H1 (cell line): ENCODE results near the gene LYPD3. TPM values are rescaled to one million over a fixed set of nuclear protein-coding genes. Genes with fewer than 3 reads are reported as not detected.

Experiments used
- CTCF ChIA-PET: fragments of 300-600 bp; sonication (Branson Sonifier 250); formaldehyde crosslinking; loops from one replicate; lab custom pipeline; 2021; ENCODE audit not compliant: partially characterized antibody; lab: Charles Lee
- POLR2A ChIA-PET: fragments of 300-600 bp; sonication (Branson Sonifier 250); formaldehyde crosslinking; loops from one replicate; lab custom pipeline; 2021; ENCODE audit warnings: inconsistent platforms; ENCODE audit not compliant: partially characterized antibody; lab: Charles Lee
- DNase-seq, 2 experiments: peaks; one replicate each; pipeline versions ENCODE4 v3.0.0 to v3.0.0-alpha.2; 2010 to 2022; ENCODE audit warnings: low spot score in 2 of 2, low read depth in 1 of 2, mixed read lengths in 1 of 2
- FAIRE-seq: peaks from 2 replicates; lab custom pipeline; 2011; peaks lifted over from hg19 to GRCh38; lab: Jason Lieb, UNC
- H2AFZ ChIP-seq: 2 replicates; pipeline ENCODE4 v1.8.1; 2012; ENCODE audit warnings: low read length, inconsistent platforms
- H2AK5ac ChIP-seq: 2 replicates; pipeline ENCODE4 v1.6.1; 2013; ENCODE audit warnings: low read depth, low read length
- H2BK120ac ChIP-seq: replicated peaks from 2 replicates; pipeline ENCODE3; 2013; ENCODE audit warnings: low read depth, low read length, inconsistent platforms
- H2BK12ac ChIP-seq: 2 replicates; pipeline ENCODE4 v1.6.1; 2013; ENCODE audit warnings: low read depth, low read length
- H2BK15ac ChIP-seq: 2 replicates; pipeline ENCODE4 v1.6.1; 2013; ENCODE audit warnings: low read length
- H2BK20ac ChIP-seq: 2 replicates; pipeline ENCODE4 v1.6.1; 2013; ENCODE audit warnings: low read length
- H2BK5ac ChIP-seq: 2 replicates; pipeline ENCODE4 v1.6.1; 2013; ENCODE audit warnings: low read depth, low read length
- H3K14ac ChIP-seq: 2 replicates; pipeline ENCODE4 v1.6.1; 2013; ENCODE audit warnings: inconsistent platforms; ENCODE audit not compliant: insufficient read length
- H3K18ac ChIP-seq: 2 replicates; pipeline ENCODE4 v1.6.1; 2013; ENCODE audit warnings: low read length; ENCODE audit errors: extremely low read depth
- H3K23ac ChIP-seq: 2 replicates; pipeline ENCODE4 v1.6.1; 2013; ENCODE audit warnings: inconsistent platforms; ENCODE audit not compliant: insufficient read length
- H3K23me2 ChIP-seq: 2 replicates; pipeline ENCODE4 v1.6.1; 2013; ENCODE audit warnings: low read depth, low read length
- H3K27ac ChIP-seq: 2 replicates; pipeline ENCODE4 v1.6.1; 2011; ENCODE audit warnings: low read depth, low read length, inconsistent platforms
- H3K27me3 ChIP-seq, 4 experiments: replicated peaks in 1 of 4; 1 replicate in 1 of 4; 2 replicates in 3 of 4; pipeline versions ENCODE4 v1.6.1 to v1.8.1; 2011 to 2013; ENCODE audit warnings: low read length in 3 of 4, mild to moderate bottlenecking in 3 of 4, inconsistent platforms in 2 of 4, mixed read lengths in 2 of 4, moderate library complexity in 1 of 4; ENCODE audit not compliant: control insufficient read depth in 3 of 4, insufficient read depth in 3 of 4; ENCODE audit errors: extremely low read depth in 1 of 4
- H3K36me3 ChIP-seq, 4 experiments: 2 replicates each; pipeline versions ENCODE4 v1.6.1 to v1.8.1; 2011 to 2013; ENCODE audit warnings: mild to moderate bottlenecking in 4 of 4, low read length in 3 of 4, moderate library complexity in 2 of 4, control low read depth in 1 of 4, inconsistent platforms in 1 of 4; ENCODE audit not compliant: insufficient read depth in 4 of 4, control insufficient read depth in 2 of 4
- H3K4ac ChIP-seq: replicated peaks from 2 replicates; pipeline ENCODE3; 2013; ENCODE audit warnings: low read length, low read depth, mixed read lengths, inconsistent platforms; ENCODE audit not compliant: insufficient read length
- H3K4me1 ChIP-seq, 4 experiments: replicated peaks in 1 of 4; 1 replicate in 1 of 4; 2 replicates in 3 of 4; pipeline versions ENCODE4 v1.6.1 to v1.8.1; 2011 to 2013; ENCODE audit warnings: low read length in 3 of 4, inconsistent platforms in 2 of 4, mixed read lengths in 1 of 4; ENCODE audit not compliant: insufficient read depth in 4 of 4, control insufficient read depth in 3 of 4
- H3K4me2 ChIP-seq, 2 experiments: 2 replicates each; pipeline versions ENCODE4 v1.6.1 to v1.8.1; 2011 to 2013; ENCODE audit warnings: low read depth in 2 of 2, low read length in 2 of 2, control low read depth in 1 of 2, inconsistent platforms in 1 of 2, mild to moderate bottlenecking in 1 of 2; ENCODE audit not compliant: insufficient read depth in 1 of 2
- H3K4me3 ChIP-seq, 4 experiments: fragments of 200-600, 300-600 bp in 1 of 4; sonication (generic), shearing (Covaris generic), sonication (Bioruptor Twin) in 1 of 4; 2 replicates each; pipeline versions ENCODE4 v1.5.1 to v1.8.1; 2011 to 2016; ENCODE audit warnings: low read length in 4 of 4, low read depth in 3 of 4, control low read depth in 2 of 4, inconsistent platforms in 2 of 4, mild to moderate bottlenecking in 2 of 4, mixed read lengths in 1 of 4, moderate library complexity in 1 of 4; ENCODE audit not compliant: insufficient read depth in 2 of 4; ENCODE audit errors: extremely low read depth in 1 of 4
- H3K56ac ChIP-seq: replicated peaks from 2 replicates; pipeline ENCODE3; 2013; ENCODE audit warnings: low read depth, mild to moderate bottlenecking, mixed read lengths, low read length, inconsistent platforms; ENCODE audit not compliant: insufficient read length
- H3K79me1 ChIP-seq: 2 replicates; pipeline ENCODE4 v1.6.1; 2013; ENCODE audit warnings: low read depth, low read length, control low read depth
- H3K79me2 ChIP-seq, 2 experiments: 2 replicates each; pipeline versions ENCODE4 v1.6.1 to v1.8.1; 2012 to 2013; ENCODE audit warnings: low read length in 2 of 2, mild to moderate bottlenecking in 2 of 2, inconsistent platforms in 1 of 2; ENCODE audit not compliant: insufficient read depth in 2 of 2, control insufficient read depth in 1 of 2
- H3K9ac ChIP-seq, 4 experiments: replicated peaks in 1 of 4; 1 replicate in 1 of 4; 2 replicates in 3 of 4; pipeline versions ENCODE4 v1.6.1 to v1.8.1; 2011 to 2013; ENCODE audit warnings: low read depth in 3 of 4, low read length in 3 of 4, control low read depth in 2 of 4, mild to moderate bottlenecking in 2 of 4, moderate library complexity in 2 of 4, inconsistent platforms in 1 of 4; ENCODE audit errors: extremely low read depth in 1 of 4
- H3K9me3 ChIP-seq, 2 experiments: 2 replicates each; pipeline versions ENCODE4 v1.6.1 to v1.8.1; 2012 to 2013; ENCODE audit warnings: mild to moderate bottlenecking in 2 of 2, moderate library complexity in 2 of 2, control low read depth in 1 of 2, inconsistent platforms in 1 of 2, low read depth in 1 of 2, low read length in 1 of 2, mixed read lengths in 1 of 2; ENCODE audit not compliant: insufficient read depth in 2 of 2
- H4K20me1 ChIP-seq, 2 experiments: replicated peaks in 1 of 2; 2 replicates each; pipeline versions ENCODE3 to v1.8.1; 2011 to 2013; ENCODE audit warnings: inconsistent platforms in 2 of 2, low read length in 2 of 2, mild to moderate bottlenecking in 1 of 2; ENCODE audit not compliant: insufficient read depth in 2 of 2, control insufficient read depth in 1 of 2
- H4K5ac ChIP-seq: 2 replicates; pipeline ENCODE4 v1.6.1; 2013; ENCODE audit warnings: low read length, low read depth, mixed read lengths, inconsistent platforms; ENCODE audit not compliant: insufficient read length
- H4K8ac ChIP-seq: 2 replicates; pipeline ENCODE4 v1.8.0; 2013; ENCODE audit warnings: mild to moderate bottlenecking, moderate library complexity, low read length, inconsistent platforms; ENCODE audit not compliant: insufficient read depth; ENCODE audit errors: extremely low read depth
- H4K91ac ChIP-seq: replicated peaks from 2 replicates; pipeline ENCODE3; 2013; ENCODE audit warnings: low read length, mixed read lengths, inconsistent platforms; ENCODE audit not compliant: insufficient read length
- CREB1 ChIP-seq: IDR thresholded peaks from 2 replicates; pipeline ENCODE4 v1.6.1; 2012; ENCODE audit warnings: inconsistent platforms
- SAP30 ChIP-seq: fragments of 300-600 bp; sonication (generic); IDR thresholded peaks from 2 replicates; pipeline ENCODE4 v1.7.1; 2012; ENCODE audit warnings: low read length, moderate library complexity, mild to moderate bottlenecking, inconsistent platforms; ENCODE audit not compliant: insufficient read depth, insufficient replicate concordance
- WGBS, 2 experiments: shearing (Covaris generic) in 1 of 2; methylation state at CpG; one replicate each; pipeline versions ENCODE4 v1.1.6 to v1.1.7; 2013 to 2015; ENCODE audit warnings: low lambda C conversion rate in 2 of 2, mixed read lengths in 2 of 2, inconsistent platforms in 1 of 2, low coverage in 1 of 2, missing lambda C conversion rate in 1 of 2; ENCODE audit not compliant: insufficient replicate concordance in 2 of 2, insufficient coverage in 1 of 2, insufficient read length in 1 of 2; ENCODE audit errors: extremely low coverage in 1 of 2, missing lambda C conversion rate in 1 of 2; 5-methylcytosine and 5-hydroxymethylcytosine counted together
- polyA plus RNA-seq, 7 experiments: library from polyadenylated mRNA; depleted of rRNA in 3 of 7; stranded (reverse) in 5 of 7; unstranded in 2 of 7; fragments of >200 nt in 5 of 7; fragments of 200-250 nt in 2 of 7; gene quantifications; 1 replicate in 5 of 7; 2 replicates in 1 of 7; 4 replicates in 1 of 7; pipeline versions ENCODE4 v1.2.1 to v1.2.3, GENCODE V29; 2011 to 2013; ENCODE audit warnings: missing spikeins in 2 of 7, mixed read lengths in 2 of 7
- total RNA-seq: library from RNA; stranded (reverse); fragmentation: NEBNext Ultra II Directional; extraction: Animal tissue kit (Norgen Biotek cat#: 25700); gene quantifications from 2 replicates; pipeline ENCODE4 v1.2.1, GENCODE V29; 2021

The LYPD3 gene
- total and polyA plus RNA-seq, 2 of the 8 experiments (the other 6 are each of a cell fraction or from before 2014, with no cell fraction given) = 4.1 to 16.4 TPM

DNA sequence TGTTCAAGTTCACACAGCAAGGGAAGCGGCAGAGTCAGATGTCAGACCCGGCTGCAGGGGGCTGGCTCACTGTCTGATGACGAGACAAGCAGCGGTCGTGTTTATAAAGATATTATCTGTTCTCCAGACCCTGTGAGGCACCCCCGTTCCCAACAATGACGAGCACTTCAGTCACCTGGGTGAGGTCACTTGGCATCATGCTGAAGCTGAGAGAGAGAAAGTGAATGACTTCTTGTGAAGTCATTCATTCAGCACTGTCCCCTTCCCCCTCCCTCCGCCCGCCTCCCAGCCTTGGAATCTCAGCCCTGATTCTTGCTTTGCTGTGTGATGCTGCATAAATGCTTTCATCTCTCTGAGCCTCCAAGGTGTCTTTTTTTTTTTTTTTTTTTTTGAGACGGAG is 4.9 kb upstream of the LYPD3 start:
- peaks cover 0 to 2% (median under 1%) of the 10 kb centered on the region in 4 experiments; a peak in 4 of 7 replicates for H3K4me1 ChIP-seq
- no peak overlapping the region for H4K91ac ChIP-seq
- ChIA-PET CTCF (interaction anchor here (0.6 to 1.2 kb wide), 2 partner anchors 34 to 55 kb away, joined by 3 read pairs; partner anchors contain the start of gene PHLDB3), POLR2A (no interaction called here)
- 76% methylated on average over 9 of the region's 10 CpGs; no CpG with 5 or more reads in 1 of the 2 experiments for WGBS, 2 experiments
- no peak overlapping the region for H3K4me3 ChIP-seq
- no peaks in the 10 kb centered on the region for H4K20me1 ChIP-seq
- H3K36me3 ChIP-seq = no peaks in the 10 kb centered on the region
- H3K14ac ChIP-seq = no peak overlapping the region
- H3K27ac ChIP-seq = no peak overlapping the region
- no peak overlapping the region for H4K8ac ChIP-seq
- H3K23ac ChIP-seq = no peak overlapping the region
- no peak overlapping the region for H3K56ac ChIP-seq
- H3K79me1 ChIP-seq = no peaks in the 10 kb centered on the region
- FAIRE-seq (no peak), DNase-seq (no peak)
- H3K4ac ChIP-seq = no peak overlapping the region
- H2BK5ac ChIP-seq = no peak overlapping the region
- no peak overlapping the region for H3K18ac ChIP-seq
- no peaks in the 10 kb centered on the region for H3K79me2 ChIP-seq
- H3K4me2 ChIP-seq = no peak overlapping the region
- no peak overlapping the region for H2BK15ac ChIP-seq
- no peaks in the 10 kb centered on the region for H3K23me2 ChIP-seq
- H2BK120ac ChIP-seq = no peak overlapping the region
- H3K9ac ChIP-seq = no peak overlapping the region
- H2AK5ac ChIP-seq = no peak overlapping the region
- H2BK12ac ChIP-seq = no peak overlapping the region
- peaks cover 0 to 8% (median 7%) of the 10 kb centered on the region in 4 experiments; a peak in 5 of 7 replicates for H3K27me3 ChIP-seq
- H2BK20ac ChIP-seq = no peak overlapping the region
- H3K9me3 ChIP-seq = no peaks in the 10 kb centered on the region
- H2AFZ ChIP-seq = 0 out of 2 replicates have a peak overlapping the region, but pooled peaks have one; percentile 28
- H4K5ac ChIP-seq = no peak overlapping the region
- no peak for TF ChIP-seq CREB1
- TF ChIP-seq SAP30 = no peak
